Esophagus squamous epithelium (tissue), 4 donors: ENCODE measurements around the gene RAMACL.

Source experiments
- POLR2A ChIP-seq, 4 donors: fragments of 450-650 bp; IDR thresholded peaks; one replicate each; pipeline ENCODE4 v1.6.1; 2017; ENCODE audit warnings: antibody characterized with exemption in 4 of 4, mild to moderate bottlenecking in 4 of 4, moderate library complexity in 3 of 4
- TF ChIP-seq, protein P1 (sequence below), 6 experiments: fragments of 450-650 bp in 4 of 6; fragments of 200-600 bp in 2 of 6; sonication (generic) in 2 of 6; IDR thresholded peaks; one replicate each; pipeline ENCODE4 v1.5.1; 2016 to 2019; ENCODE audit warnings: antibody characterized with exemption in 6 of 6, mild to moderate bottlenecking in 4 of 6, moderate library complexity in 4 of 6

DNA sequence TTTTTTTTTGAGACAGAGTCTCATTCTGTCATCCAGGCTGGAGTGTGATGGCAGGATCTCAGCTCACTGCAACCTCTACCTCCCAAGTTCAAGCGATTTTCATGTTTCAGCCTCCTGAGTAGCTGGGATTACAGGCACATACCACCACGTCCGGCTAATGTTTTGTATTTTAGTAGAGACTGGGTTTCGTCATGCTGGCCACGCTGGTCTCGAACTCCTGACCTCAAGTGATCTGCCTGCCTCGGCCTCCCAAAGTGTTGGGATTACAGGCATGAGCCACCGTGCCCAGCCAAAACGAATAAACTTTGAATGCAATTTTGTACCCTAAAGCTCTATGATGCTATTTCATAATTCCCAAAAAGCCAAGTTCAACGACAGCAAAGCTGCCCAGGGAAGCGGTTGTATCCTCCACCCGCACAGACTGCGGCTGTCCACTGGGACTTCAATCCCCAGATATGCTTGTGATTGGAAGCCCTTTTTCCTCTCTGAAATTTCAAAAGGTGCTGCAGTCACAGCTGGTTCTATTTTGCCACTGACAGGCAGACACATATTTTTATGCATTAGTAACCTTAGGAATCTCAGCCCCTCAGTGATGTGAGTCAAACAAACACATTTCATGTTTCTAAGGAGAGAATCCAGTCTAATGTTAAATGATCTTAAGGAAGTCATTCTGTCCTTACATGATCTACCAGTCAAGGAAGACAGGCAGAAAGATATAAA lies 8.7 kb upstream of the RAMACL start:
- TF ChIP-seq, protein P1, sequence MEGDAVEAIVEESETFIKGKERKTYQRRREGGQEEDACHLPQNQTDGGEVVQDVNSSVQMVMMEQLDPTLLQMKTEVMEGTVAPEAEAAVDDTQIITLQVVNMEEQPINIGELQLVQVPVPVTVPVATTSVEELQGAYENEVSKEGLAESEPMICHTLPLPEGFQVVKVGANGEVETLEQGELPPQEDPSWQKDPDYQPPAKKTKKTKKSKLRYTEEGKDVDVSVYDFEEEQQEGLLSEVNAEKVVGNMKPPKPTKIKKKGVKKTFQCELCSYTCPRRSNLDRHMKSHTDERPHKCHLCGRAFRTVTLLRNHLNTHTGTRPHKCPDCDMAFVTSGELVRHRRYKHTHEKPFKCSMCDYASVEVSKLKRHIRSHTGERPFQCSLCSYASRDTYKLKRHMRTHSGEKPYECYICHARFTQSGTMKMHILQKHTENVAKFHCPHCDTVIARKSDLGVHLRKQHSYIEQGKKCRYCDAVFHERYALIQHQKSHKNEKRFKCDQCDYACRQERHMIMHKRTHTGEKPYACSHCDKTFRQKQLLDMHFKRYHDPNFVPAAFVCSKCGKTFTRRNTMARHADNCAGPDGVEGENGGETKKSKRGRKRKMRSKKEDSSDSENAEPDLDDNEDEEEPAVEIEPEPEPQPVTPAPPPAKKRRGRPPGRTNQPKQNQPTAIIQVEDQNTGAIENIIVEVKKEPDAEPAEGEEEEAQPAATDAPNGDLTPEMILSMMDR (IDR thresholded peaks at IDR 0.05), result no peak
- TF ChIP-seq POLR2A (IDR thresholded peaks at IDR 0.05), result no peak
